GM12878 (cell line): ENCODE results near the gene DOK1. TPM values are rescaled to one million over a fixed set of nuclear protein-coding genes. Genes with fewer than 3 reads are reported as not detected.

Experiments used
- ATAC-seq: fragments of 200-7000 bp; cut with Tn5 transposase; 3 replicates; pipeline ENCODE4 v1.9.1; 2020; ENCODE audit warnings: mild to moderate bottlenecking, moderate library complexity
- BruUV-seq: library from RNA; stranded (reverse); fragments of 400-500 nt; replicated peaks from 2 replicates; lab custom pipeline; 2021; lab: Mats Ljungman, UMichigan
- CTCF ChIA-PET: fragments of 300-600 bp; sonication (Branson Sonifier 250); formaldehyde crosslinking; extraction: SDS; loops from one replicate; lab custom pipeline; 2021; ENCODE audit warnings: inconsistent platforms; lab: Yijun Ruan, JAX
- POLR2A ChIA-PET: fragments of 350-600 bp; formaldehyde crosslinking; extraction: SDS; loops from one replicate; lab custom pipeline; 2021; ENCODE audit warnings: inconsistent platforms; lab: Charles Lee
- RAD21 ChIA-PET: fragments of 300-600 bp; sonication (Branson Sonifier 250); formaldehyde crosslinking; loops from one replicate; lab custom pipeline; 2023; ENCODE audit warnings: antibody characterized with exemption; ENCODE audit not compliant: unreplicated experiment; lab: Charles Lee
- SMC1A ChIA-PET: fragments of 300-600 bp; sonication (Branson Sonifier 250); formaldehyde crosslinking; loops from one replicate; lab custom pipeline; 2023; ENCODE audit not compliant: unreplicated experiment, uncharacterized antibody; lab: Charles Lee
- DNase-seq: peaks from one replicate; pipeline ENCODE4 v3.0.0-alpha.2; 2011; ENCODE audit warnings: low read depth, low spot score
- FAIRE-seq: peaks from 3 replicates; lab custom pipeline; 2011; peaks lifted over from hg19 to GRCh38; lab: Jason Lieb, UNC
- H2AFZ ChIP-seq: 2 replicates; pipeline ENCODE4 v1.6.0; 2011; ENCODE audit warnings: low read depth, low read length, control low read depth; ENCODE audit not compliant: control insufficient read depth
- H3K27ac ChIP-seq: 2 replicates; pipeline ENCODE4 v1.5.1; 2011; ENCODE audit warnings: control low read depth; ENCODE audit not compliant: control insufficient read depth, insufficient read depth
- H3K27me3 ChIP-seq, 2 experiments: replicated peaks in 1 of 2; 2 replicates each; pipeline versions ENCODE4 v1.6.0 to v1.6.1; 2011; ENCODE audit warnings: low read length in 1 of 2; ENCODE audit not compliant: control insufficient read depth in 2 of 2, insufficient read depth in 2 of 2
- H3K36me3 ChIP-seq, 2 experiments: 2 replicates each; pipeline ENCODE4 v1.5.1; 2011; ENCODE audit warnings: low read length in 1 of 2; ENCODE audit not compliant: control insufficient read depth in 2 of 2, insufficient read depth in 2 of 2
- H3K4me1 ChIP-seq: 2 replicates; pipeline ENCODE4 v1.6.1; 2011; ENCODE audit warnings: mild to moderate bottlenecking, low read length, moderate library complexity, mixed read lengths; ENCODE audit not compliant: control insufficient read depth, insufficient read depth
- H3K4me2 ChIP-seq: 2 replicates; pipeline ENCODE4 v1.6.0; 2011; ENCODE audit warnings: control low read depth; ENCODE audit not compliant: control insufficient read depth, insufficient read depth
- H3K4me3 ChIP-seq: fragments of 200-600 bp; sonication (generic); 2 replicates; pipeline ENCODE4 v1.5.1; 2016
- H3K79me2 ChIP-seq: 2 replicates; pipeline ENCODE4 v1.6.0; 2011; ENCODE audit warnings: low read length; ENCODE audit not compliant: control insufficient read depth, insufficient read depth
- H3K9ac ChIP-seq: 2 replicates; pipeline ENCODE4 v1.8.0; 2011; ENCODE audit warnings: low read length, control low read depth, mixed read lengths; ENCODE audit not compliant: control insufficient read depth, insufficient read depth
- H3K9me3 ChIP-seq: replicated peaks from 3 replicates; pipeline ENCODE4 v1.5.1; 2011; ENCODE audit warnings: mild to moderate bottlenecking, low read length; ENCODE audit not compliant: control insufficient read depth, insufficient read depth
- H4K20me1 ChIP-seq: 2 replicates; pipeline ENCODE4 v1.6.0; 2011; ENCODE audit not compliant: control insufficient read depth, insufficient read depth
- FOXM1 ChIP-seq: IDR thresholded peaks from 2 replicates; pipeline ENCODE4 v1.6.1; 2012; ENCODE audit warnings: low read depth, mild to moderate bottlenecking, inconsistent platforms, low read length, moderate library complexity
- PKNOX1 ChIP-seq: fragments of 450-650 bp; IDR thresholded peaks from 2 replicates; pipeline ENCODE4 v1.6.1; 2016; ENCODE audit warnings: mild to moderate bottlenecking
- POLR2A ChIP-seq: IDR thresholded peaks from 2 replicates; pipeline ENCODE4 v1.6.1; 2011; ENCODE audit warnings: low read depth, mild to moderate bottlenecking, low read length
- TAF1 ChIP-seq: IDR thresholded peaks from 2 replicates; pipeline ENCODE4 v1.6.1; 2011; ENCODE audit warnings: mild to moderate bottlenecking, low read depth, low read length, borderline replicate concordance
- ZNF217 ChIP-seq: fragments of 450-650 bp; IDR thresholded peaks from 2 replicates; pipeline ENCODE4 v1.6.1; 2017; ENCODE audit warnings: antibody characterized with exemption, mild to moderate bottlenecking
- WGBS: methylation state at CpG from one replicate; pipeline ENCODE4 v1.1.6; 2016; ENCODE audit warnings: low lambda C conversion rate; ENCODE audit not compliant: insufficient replicate concordance, insufficient coverage; ENCODE audit errors: missing lambda C conversion rate; 5-methylcytosine and 5-hydroxymethylcytosine counted together
- in situ Hi-C: fragments of 300-500 bp; cut with MboI; formaldehyde crosslinking; loops from 9 replicates; pipeline ENCODE4 v1.14.3; 2018; ENCODE audit warnings: mixed read lengths
- intact Hi-C: fragments of 100-400 bp; cut with micrococcal nuclease; formaldehyde crosslinking; loops from one replicate; pipeline ENCODE4 v1.14.2; 2022; ENCODE audit not compliant: unreplicated experiment
- polyA plus RNA-seq, 11 experiments: library from polyadenylated mRNA; depleted of rRNA in 4 of 11; unstranded in 6 of 11; stranded (reverse) in 5 of 11; fragments of >200 nt; fragmentation: Nextera tagmentation in 4 of 11; fragmentation: Illumina TruSeq in 1 of 11; extraction: Ambion mirVana in 4 of 11; extraction: Trizol in 1 of 11; gene quantifications; 1 replicate in 1 of 11; 2 replicates in 10 of 11; pipeline versions ENCODE4 v1.2.1 to v1.2.3, GENCODE V29; 2011 to 2016; ENCODE audit warnings: inconsistent platforms in 2 of 11, missing spikeins in 2 of 11, low read depth in 1 of 11
- total RNA-seq, 4 experiments: library from RNA; depleted of rRNA in 3 of 4; stranded (reverse); fragments of >200 nt in 3 of 4; fragmentation: Illumina TruSeq in 1 of 4; extraction: Trizol in 1 of 4; gene quantifications; 2 replicates each; pipeline versions ENCODE4 v1.2.1 to v1.2.3, GENCODE V29; 2013 to 2021
- TF ChIP-seq, protein P1 (sequence below): fragments of 450-650 bp; formaldehyde crosslinking; IDR thresholded peaks from 2 replicates; pipeline ENCODE4 v1.5.0; 2022; ENCODE audit warnings: mild to moderate bottlenecking, missing genetic modification characterization
- TF ChIP-seq, protein P2 (sequence below): fragments of 450-650 bp; IDR thresholded peaks from 2 replicates; pipeline ENCODE4 v1.6.1; 2014; ENCODE audit warnings: mild to moderate bottlenecking

The DOK1 gene
- total and polyA plus RNA-seq, 10 of the 15 experiments (the other 5 are each of a cell fraction or from before 2014, with no cell fraction given): 1.4 to 104 (median 59.7) TPM

GRCh38 chr2:74556831-74557370 lies 2.4 kb downstream of the DOK1 start:
- Histone ChIP-seq H4K20me1 (no peaks in the 10 kb centered on the region), H3K9ac (no peak overlapping the region), H3K27me3 (no peaks in the 10 kb centered on the region), H3K9me3 (no peaks in the 10 kb centered on the region; the same call in 2 of the 3 replicates), H3K27ac (no peak overlapping the region), H3K79me2 (peaks cover 49% of the 10 kb centered on the region), H3K4me3 (peak overlapping the region; percentile 95; the same call in 1 of the 2 replicates), H2AFZ (no peak overlapping the region), H3K4me2 (peak overlapping the region; percentile 91), H3K4me1 (peaks cover 22% of the 10 kb centered on the region), H3K36me3 (peaks cover 1 to 11% of the 10 kb centered on the region in 2 experiments; a peak in 2 of 4 replicates)
- 93% methylated on average over 6 of the region's 6 CpGs for WGBS
- ChIA-PET POLR2A (interaction anchor here (17.8 kb wide), 1 partner anchor 19 kb away, joined by 441 read pairs; no protein-coding TSS in a partner anchor), RAD21 (interaction anchor here (1.4 kb wide), 1 partner anchor 117 kb away, joined by 3 read pairs; no protein-coding TSS in a partner anchor), CTCF (interaction anchor here (1.1 to 8.5 kb wide), 6 partner anchors 10 to 31 kb away, joined by 3 to 115 read pairs (median 6); no protein-coding TSS in a partner anchor), SMC1A (interaction anchor here (0.7 to 4.8 kb wide), 7 partner anchors 10 to 74 kb away, joined by 3 to 42 read pairs (median 4); partner anchors contain the start of genes CCDC142, LBX2 and TTC31)
- FAIRE-seq (no peak), DNase-seq (no peak), ATAC-seq (no peak)
- in situ Hi-C loops (no loop called here), intact Hi-C loops (no loop called here)
- no TSS peak for BruUV-seq
- TF ChIP-seq ZNF217 (no peak), POLR2A (0 out of 2 replicates have a peak, but pooled peaks have one; percentile 39)

- no peak overlapping the region for H3K4me3 ChIP-seq
- no peak overlapping the region for H3K27ac ChIP-seq
- RAD21 ChIA-PET: interaction anchor here (1.1 kb wide), 2 partner anchors 25 to 28 kb away, joined by 3 to 4 read pairs; no protein-coding TSS in a partner anchor
- H3K4me2 ChIP-seq: no peak overlapping the region
- H3K27me3 ChIP-seq: no peaks in the 10 kb centered on the region
- no peak overlapping the region for H2AFZ ChIP-seq
- intact Hi-C loops (no loop called here), in situ Hi-C loops (no loop called here)
- no peaks in the 10 kb centered on the region; the same call in 2 of the 3 replicates for H3K9me3 ChIP-seq
- WGBS: 85% methylated on average over 7 of the region's 7 CpGs
- H3K9ac ChIP-seq: no peak overlapping the region
- no peaks in the 10 kb centered on the region for H4K20me1 ChIP-seq
- POLR2A ChIA-PET: interaction anchor here (1.8 to 17.8 kb wide), 2 partner anchors 18 to 19 kb away, joined by 6 to 441 read pairs; no protein-coding TSS in a partner anchor
- H3K4me1 ChIP-seq: peaks cover 16% of the 10 kb centered on the region
- no peak for ATAC-seq
- SMC1A ChIA-PET: interaction anchor here (0.6 to 4.8 kb wide), 8 partner anchors 8 to 28 kb away, joined by 3 to 42 read pairs (median 6); no protein-coding TSS in a partner anchor
- H3K36me3 ChIP-seq: peaks cover 1 to 11% of the 10 kb centered on the region in 2 experiments; a peak in 2 of 4 replicates
- no peak for FAIRE-seq
- peaks cover 33% of the 10 kb centered on the region for H3K79me2 ChIP-seq
- CTCF ChIA-PET: interaction anchor here (1.0 to 3.6 kb wide), 7 partner anchors 9 to 30 kb away, joined by 3 to 18 read pairs (median 4); no protein-coding TSS in a partner anchor
- no TSS peak for BruUV-seq
- DNase-seq: no peak
- TF ChIP-seq PKNOX1 (no peak), FOXM1 (no peak), TAF1 (no peak)
- TF ChIP-seq, protein P1, sequence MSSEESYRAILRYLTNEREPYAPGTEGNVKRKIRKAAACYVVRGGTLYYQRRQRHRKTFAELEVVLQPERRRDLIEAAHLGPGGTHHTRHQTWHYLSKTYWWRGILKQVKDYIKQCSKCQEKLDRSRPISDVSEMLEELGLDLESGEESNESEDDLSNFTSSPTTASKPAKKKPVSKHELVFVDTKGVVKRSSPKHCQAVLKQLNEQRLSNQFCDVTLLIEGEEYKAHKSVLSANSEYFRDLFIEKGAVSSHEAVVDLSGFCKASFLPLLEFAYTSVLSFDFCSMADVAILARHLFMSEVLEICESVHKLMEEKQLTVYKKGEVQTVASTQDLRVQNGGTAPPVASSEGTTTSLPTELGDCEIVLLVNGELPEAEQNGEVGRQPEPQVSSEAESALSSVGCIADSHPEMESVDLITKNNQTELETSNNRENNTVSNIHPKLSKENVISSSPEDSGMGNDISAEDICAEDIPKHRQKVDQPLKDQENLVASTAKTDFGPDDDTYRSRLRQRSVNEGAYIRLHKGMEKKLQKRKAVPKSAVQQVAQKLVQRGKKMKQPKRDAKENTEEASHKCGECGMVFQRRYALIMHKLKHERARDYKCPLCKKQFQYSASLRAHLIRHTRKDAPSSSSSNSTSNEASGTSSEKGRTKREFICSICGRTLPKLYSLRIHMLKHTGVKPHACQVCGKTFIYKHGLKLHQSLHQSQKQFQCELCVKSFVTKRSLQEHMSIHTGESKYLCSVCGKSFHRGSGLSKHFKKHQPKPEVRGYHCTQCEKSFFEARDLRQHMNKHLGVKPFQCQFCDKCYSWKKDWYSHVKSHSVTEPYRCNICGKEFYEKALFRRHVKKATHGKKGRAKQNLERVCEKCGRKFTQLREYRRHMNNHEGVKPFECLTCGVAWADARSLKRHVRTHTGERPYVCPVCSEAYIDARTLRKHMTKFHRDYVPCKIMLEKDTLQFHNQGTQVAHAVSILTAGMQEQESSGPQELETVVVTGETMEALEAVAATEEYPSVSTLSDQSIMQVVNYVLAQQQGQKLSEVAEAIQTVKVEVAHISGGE (CRISPR knock-in tag): no peak
- TF ChIP-seq, protein P2, sequence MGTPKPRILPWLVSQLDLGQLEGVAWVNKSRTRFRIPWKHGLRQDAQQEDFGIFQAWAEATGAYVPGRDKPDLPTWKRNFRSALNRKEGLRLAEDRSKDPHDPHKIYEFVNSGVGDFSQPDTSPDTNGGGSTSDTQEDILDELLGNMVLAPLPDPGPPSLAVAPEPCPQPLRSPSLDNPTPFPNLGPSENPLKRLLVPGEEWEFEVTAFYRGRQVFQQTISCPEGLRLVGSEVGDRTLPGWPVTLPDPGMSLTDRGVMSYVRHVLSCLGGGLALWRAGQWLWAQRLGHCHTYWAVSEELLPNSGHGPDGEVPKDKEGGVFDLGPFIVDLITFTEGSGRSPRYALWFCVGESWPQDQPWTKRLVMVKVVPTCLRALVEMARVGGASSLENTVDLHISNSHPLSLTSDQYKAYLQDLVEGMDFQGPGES: no peak
Observed at GRCh38 chr2:74558284-74559230, 4.0 kb downstream of the DOK1 start.
